22Rv1 (cell line): ENCODE data around the gene PWP2.
"Not testable (repeated sequence)": the region's sequence is repeated elsewhere in the genome, so short reads cannot be mapped to it uniquely, and the experiment has no call there.

ENCODE experiments used
- CTCF ChIP-seq: fragments of 450-650 bp; IDR thresholded peaks from 2 replicates; pipeline ENCODE4 v1.5.1; 2017; ENCODE audit warnings: mild to moderate bottlenecking
- ZFX ChIP-seq: fragments of 450-650 bp; IDR thresholded peaks from 2 replicates; pipeline ENCODE4 v1.6.1; 2017; ENCODE audit warnings: antibody characterized with exemption, borderline replicate concordance

GRCh38 chr21:44145616-44146015, 38.4 kb downstream of the PWP2 start:
- TF ChIP-seq CTCF, ZFX: not testable (repeated sequence)
